Pancreas (tissue), 10 donors: ENCODE results near the gene TNXB. TPM values are rescaled to one million over a fixed set of nuclear protein-coding genes. Genes with fewer than 3 reads are reported as not detected.
"Not testable (repeated sequence)": the region's sequence is repeated elsewhere in the genome, so short reads cannot be mapped to it uniquely, and the experiment has no call there.

ENCODE experiments used
- ATAC-seq, 4 donors: fragments of 200-7000 bp; cut with Tn5 transposase; one replicate each; pipeline versions ENCODE4 v1.8.0 to v1.9.1; 2020; ENCODE audit warnings: mild to moderate bottlenecking in 4 of 4, moderate library complexity in 4 of 4
- DNase-seq, 6 donors: peaks; one replicate each; pipeline ENCODE4 v3.0.0-alpha.2; 2020
- FAIRE-seq: peaks from 2 replicates; lab custom pipeline; 2012; peaks lifted over from hg19 to GRCh38; lab: Jason Lieb, UNC
- H3K27ac ChIP-seq, 4 donors: fragments of 200-600 bp; sonication (generic); 1 replicate in 3 of 4; 2 replicates in 1 of 4; pipeline versions ENCODE4 v1.5.0 to v1.8.0; 2020
- H3K27me3 ChIP-seq, 4 donors: fragments of 200-600 bp; one replicate each; pipeline ENCODE4 v1.8.0; 2021
- H3K36me3 ChIP-seq, 3 donors: fragments of 200-600 bp; sonication (generic) in 1 of 3; one replicate each; pipeline versions ENCODE4 v1.5.0 to v1.8.0; 2020 to 2021
- H3K4me1 ChIP-seq, 3 donors: fragments of 200-600 bp; one replicate each; pipeline ENCODE4 v1.8.0; 2021
- H3K4me3 ChIP-seq, 4 donors: fragments of 200-600 bp; sonication (generic) in 2 of 4; one replicate each; pipeline versions ENCODE4 v1.5.0 to v1.8.0; 2020 to 2021
- H3K9me3 ChIP-seq, 4 donors: fragments of 200-600 bp; one replicate each; pipeline ENCODE4 v1.8.0; 2021
- WGBS, 2 donors: extraction: QIAGEN DNeasy Blood & Tissue Kit; methylation state at CpG; one replicate each; pipeline ENCODE4 v1.1.7; 2013; 5-methylcytosine and 5-hydroxymethylcytosine counted together
- intact Hi-C, 3 donors: fragments of 100-400 bp; cut with DNase I; formaldehyde crosslinking; loops; one replicate each; pipeline versions ENCODE4 v1.11.1 to v1.14.2; 2022
- polyA plus RNA-seq, 2 donors: library from polyadenylated mRNA; stranded (reverse); fragments of 200-250 nt; gene quantifications; one replicate each; pipeline ENCODE4 v1.2.3, GENCODE V29; 2013
- total RNA-seq, 6 donors: library from RNA; stranded (reverse); fragmentation: NEBNext Ultra II Directional in 4 of 6; extraction: Animal tissue kit (Norgen Biotek cat#: 25700) in 4 of 6; gene quantifications; one replicate each; pipeline versions ENCODE4 v1.2.1 to v1.2.4, GENCODE V29; 2021 to 2023
- TF ChIP-seq, protein P1 (sequence below), 4 donors: fragments of 200-600 bp; sonication (generic) in 3 of 4; IDR thresholded peaks; one replicate each; pipeline versions ENCODE4 v1.5.0 to v1.8.0; 2021; ENCODE audit warnings: antibody characterized with exemption in 4 of 4
- donor health status: healthy with polysubstance abuse.
- donor health status: DM: no; HTN: no; CAD: no; lungs with moderate emphysema.
- donor health status: DM: no; HTN: no; CAD: no.
- donor health status: control.
- donor health status: control.
- donor health status: Bipolar disorder and iron deficiency.
- donor health status: DM: yes; HTN: yes; CAD: no.
- donor health status: DM: no; HTN: no; CAD: no.
- donor health status: DM: no; HTN: no; CAD: no.
- donor health status: DM: yes; HTN: yes; CAD: no.

The TNXB gene
- total and polyA plus RNA-seq, 8 donors = 5.2 to 18.6 (median 9.9) TPM

DNA sequence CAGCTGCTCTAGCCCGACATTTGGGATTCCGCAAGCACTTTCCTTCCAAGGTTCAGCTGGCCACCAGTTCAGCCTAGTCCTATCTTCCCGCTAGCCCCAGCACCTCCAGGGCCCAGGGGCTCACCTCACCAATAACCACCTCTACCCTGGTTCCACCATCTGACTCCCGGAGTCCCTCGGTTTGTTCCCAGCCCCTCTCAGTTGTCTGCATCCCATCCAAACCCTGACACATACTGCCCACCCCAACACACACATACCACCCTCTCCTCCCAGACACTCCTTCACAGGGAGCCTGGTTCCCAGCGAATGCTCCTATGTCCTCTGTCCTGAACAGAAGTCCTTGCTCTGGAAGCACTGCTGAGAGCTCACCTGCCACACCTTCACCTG lies 418 bp downstream of the TNXB start:
- ATAC-seq = peak in 2 of 4 donors; percentile 4 to 9
- TF ChIP-seq, protein P1, sequence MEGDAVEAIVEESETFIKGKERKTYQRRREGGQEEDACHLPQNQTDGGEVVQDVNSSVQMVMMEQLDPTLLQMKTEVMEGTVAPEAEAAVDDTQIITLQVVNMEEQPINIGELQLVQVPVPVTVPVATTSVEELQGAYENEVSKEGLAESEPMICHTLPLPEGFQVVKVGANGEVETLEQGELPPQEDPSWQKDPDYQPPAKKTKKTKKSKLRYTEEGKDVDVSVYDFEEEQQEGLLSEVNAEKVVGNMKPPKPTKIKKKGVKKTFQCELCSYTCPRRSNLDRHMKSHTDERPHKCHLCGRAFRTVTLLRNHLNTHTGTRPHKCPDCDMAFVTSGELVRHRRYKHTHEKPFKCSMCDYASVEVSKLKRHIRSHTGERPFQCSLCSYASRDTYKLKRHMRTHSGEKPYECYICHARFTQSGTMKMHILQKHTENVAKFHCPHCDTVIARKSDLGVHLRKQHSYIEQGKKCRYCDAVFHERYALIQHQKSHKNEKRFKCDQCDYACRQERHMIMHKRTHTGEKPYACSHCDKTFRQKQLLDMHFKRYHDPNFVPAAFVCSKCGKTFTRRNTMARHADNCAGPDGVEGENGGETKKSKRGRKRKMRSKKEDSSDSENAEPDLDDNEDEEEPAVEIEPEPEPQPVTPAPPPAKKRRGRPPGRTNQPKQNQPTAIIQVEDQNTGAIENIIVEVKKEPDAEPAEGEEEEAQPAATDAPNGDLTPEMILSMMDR (IDR thresholded peaks at IDR 0.05) = no peak
- FAIRE-seq = no peak
- Histone ChIP-seq H3K27ac (no peak overlapping the region), H3K27me3 (no peaks in the 10 kb centered on the region), H3K4me3 (peak overlapping the region in 1 of 4 donors; percentile 14), H3K36me3 (no peaks in the 10 kb centered on the region), H3K4me1 (peaks cover 0 to 5% (median 0%) of the 10 kb centered on the region in 3 donors), H3K9me3 (no peaks in the 10 kb centered on the region)
- intact Hi-C loops = no loop called here
- 34 to 41% methylated on average over 6 of the region's 6 CpGs for WGBS, 2 donors
- no peak for DNase-seq

DNA sequence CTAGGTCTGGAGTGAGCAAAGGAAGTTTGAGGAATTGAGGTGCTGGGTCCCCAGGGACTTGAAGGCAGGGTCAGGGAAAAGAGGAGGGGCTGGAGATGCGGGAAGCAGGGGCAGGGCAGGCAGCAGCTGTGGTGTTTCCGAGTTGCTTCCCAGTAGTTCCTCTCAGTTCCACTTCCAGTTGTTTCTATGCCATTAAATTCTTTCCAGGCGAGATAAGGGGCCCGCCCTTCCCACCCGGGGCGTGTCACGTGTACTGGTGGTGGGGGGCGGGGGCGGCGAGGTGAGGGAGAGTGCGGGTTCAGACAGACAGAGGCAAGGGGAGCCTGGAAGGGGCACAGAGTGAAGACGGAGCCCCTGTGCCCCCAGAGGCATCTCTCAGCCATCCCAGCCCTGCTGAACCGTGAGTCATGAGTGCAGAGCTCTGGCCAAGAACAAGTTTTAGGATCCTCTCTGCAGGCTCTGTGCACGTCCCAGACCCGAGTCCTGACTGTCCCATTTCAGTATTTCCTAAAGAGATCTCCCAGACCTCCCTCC lies 977 bp downstream of the TNXB start:
- no peaks in the 10 kb centered on the region for H3K36me3 ChIP-seq
- peak; percentile 39 to 65 (median 56) for ATAC-seq
- peaks cover 0 to 5% (median 0%) of the 10 kb centered on the region in 3 donors for H3K4me1 ChIP-seq
- FAIRE-seq = no peak
- peak overlapping the region in 1 of 4 donors; percentile 14 for H3K4me3 ChIP-seq
- DNase-seq = peak in 3 of 6 donors; percentile 34 to 46 (median 45)
- TF ChIP-seq, protein P1 (IDR thresholded peaks at IDR 0.05) = no peak
- WGBS, 2 donors = 0 to 3% methylated on average over 15 of the region's 15 CpGs
- H3K27ac ChIP-seq = peak overlapping the region in 1 of 4 donors; percentile 33
- intact Hi-C loops = no loop called here
- no peaks in the 10 kb centered on the region for H3K9me3 ChIP-seq
- H3K27me3 ChIP-seq = no peaks in the 10 kb centered on the region

DNA sequence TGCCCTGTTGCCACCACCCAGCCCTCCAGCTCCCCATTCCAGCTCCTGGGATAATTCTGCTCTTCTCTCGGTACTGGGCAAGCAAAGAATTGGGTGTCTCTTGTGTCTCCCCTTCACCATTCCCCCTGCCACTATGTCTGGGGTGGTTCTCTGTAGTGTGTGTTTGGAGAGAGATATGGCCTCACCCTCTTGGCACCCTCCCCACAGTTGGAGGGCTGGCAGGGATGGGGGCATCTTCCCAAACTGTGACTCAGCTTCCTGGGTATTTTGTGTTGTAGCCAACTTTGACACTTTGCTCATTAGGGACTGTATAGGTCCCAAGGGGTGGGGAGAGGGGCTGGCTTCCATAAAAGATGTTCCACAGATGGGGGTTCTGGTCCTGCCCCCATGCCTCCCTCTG lies 1.7 kb downstream of the TNXB start:
- no peaks in the 10 kb centered on the region for H3K9me3 ChIP-seq
- intact Hi-C loops = no loop called here
- H3K36me3 ChIP-seq = no peaks in the 10 kb centered on the region
- no peak overlapping the region for H3K27ac ChIP-seq
- FAIRE-seq (no peak), DNase-seq (no peak), ATAC-seq (no peak)
- TF ChIP-seq, protein P1 (IDR thresholded peaks at IDR 0.05) = no peak
- peaks cover 0 to 5% (median 0%) of the 10 kb centered on the region in 3 donors for H3K4me1 ChIP-seq
- 69 to 76% methylated on average over 1 of the region's 1 CpG for WGBS, 2 donors
- no peaks in the 10 kb centered on the region for H3K27me3 ChIP-seq
- no peak overlapping the region for H3K4me3 ChIP-seq

DNA sequence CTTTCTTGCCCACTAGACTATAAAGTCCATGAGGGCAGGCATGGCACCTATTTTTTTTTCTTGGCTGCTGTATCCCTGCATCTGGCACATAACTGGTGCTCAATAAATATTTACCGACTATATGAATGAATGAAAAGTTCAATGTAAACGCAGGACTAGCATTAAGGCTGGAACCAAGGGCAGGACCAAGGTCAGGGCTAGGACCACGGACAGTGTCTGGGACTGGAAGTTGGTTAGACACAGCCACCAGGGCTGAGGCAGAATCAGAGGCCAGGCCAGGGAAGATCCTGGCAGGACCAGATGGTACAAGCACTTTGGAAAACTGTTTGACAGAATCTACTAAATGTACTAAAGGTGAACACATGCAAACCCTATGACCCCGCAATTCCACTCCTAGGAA lies 3.7 kb downstream of the TNXB start:
- 50 to 51% methylated on average over 4 of the region's 4 CpGs for WGBS, 2 donors

DNA sequence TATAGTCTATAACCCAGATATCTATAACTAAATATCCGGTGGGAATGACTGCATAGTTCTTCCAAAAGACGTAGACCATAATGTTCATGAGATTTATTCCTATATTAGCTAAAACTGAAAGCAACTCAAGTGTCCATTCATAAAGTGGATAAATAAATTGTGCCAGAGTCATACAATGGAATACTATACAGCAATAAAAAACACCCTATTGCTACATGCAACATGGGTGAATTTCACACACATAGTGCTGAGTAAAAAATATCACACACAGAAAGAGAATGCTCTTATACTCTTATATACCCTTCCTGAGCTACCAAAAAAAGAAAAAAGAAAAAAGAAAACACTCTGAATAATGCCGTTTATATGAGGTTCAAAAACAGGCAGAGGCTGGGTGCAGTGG lies 6.9 kb downstream of the TNXB start:
- FAIRE-seq = no peak
- ATAC-seq = no peak
- Histone ChIP-seq H3K27ac (no peak overlapping the region), H3K9me3 (no peaks in the 10 kb centered on the region), H3K4me3 (no peak overlapping the region), H3K36me3 (no peaks in the 10 kb centered on the region), H3K27me3 (no peaks in the 10 kb centered on the region), H3K4me1 (no peaks in the 10 kb centered on the region)
- 87 to 94% methylated on average over 3 of the region's 3 CpGs for WGBS, 2 donors
- intact Hi-C loops = no loop called here
- TF ChIP-seq, protein P1 (IDR thresholded peaks at IDR 0.05) = no peak
- no peak for DNase-seq

More for the DNA sequence above, 3.7 kb downstream of the TNXB start:
- H3K9me3 ChIP-seq = no peaks in the 10 kb centered on the region
- no peaks in the 10 kb centered on the region for H3K36me3 ChIP-seq
- FAIRE-seq = no peak
- no peak overlapping the region for H3K4me3 ChIP-seq
- TF ChIP-seq, protein P1 (IDR thresholded peaks at IDR 0.05) = no peak
- DNase-seq = no peak
- H3K4me1 ChIP-seq = peaks cover 0 to 5% (median 0%) of the 10 kb centered on the region in 3 donors
- intact Hi-C loops = no loop called here
- H3K27me3 ChIP-seq = no peaks in the 10 kb centered on the region
- H3K27ac ChIP-seq = no peak overlapping the region
- no peak for ATAC-seq

DNA sequence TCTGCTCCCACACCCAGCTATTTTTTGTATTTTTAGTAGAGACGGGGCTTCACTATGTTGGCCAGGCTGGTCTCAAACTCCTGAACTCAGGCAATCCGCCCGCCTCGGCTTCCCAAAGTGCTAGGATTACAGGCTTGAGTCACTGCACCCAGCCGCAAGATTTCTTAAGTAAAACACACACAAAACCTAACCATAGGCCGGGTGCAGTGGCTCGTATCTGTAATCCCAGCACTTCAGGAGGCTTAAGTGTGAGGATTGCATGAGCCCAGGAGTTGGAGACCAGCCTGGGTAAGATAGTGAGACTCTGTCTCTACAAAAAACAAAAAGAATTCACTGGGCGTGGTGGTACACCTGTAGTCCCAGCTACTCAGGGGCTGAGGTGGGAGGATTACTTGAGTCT lies 8.9 kb downstream of the TNXB start:
- 65 to 72% methylated on average over 8 of the region's 8 CpGs for WGBS, 2 donors
- intact Hi-C loops, H3K36me3 ChIP-seq, H3K9me3 ChIP-seq, FAIRE-seq, ATAC-seq, H3K27ac ChIP-seq, H3K4me3 ChIP-seq, H3K27me3 ChIP-seq, H3K4me1 ChIP-seq, DNase-seq: not testable (repeated sequence)
